ENCODE results near the gene AP4B1.

GRCh38 chr1:113850127-113850796 lies 54.3 kb downstream of the AP4B1 start:
- TF ChIP-seq EZH2 (IDR thresholded peaks at IDR 0.05; ENCODE audit: insufficient read depth, poor library complexity, severe bottlenecking) = no peak
- no peak for TF ChIP-seq EZH2phosphoT487 (IDR thresholded peaks at IDR 0.05; ENCODE audit: insufficient read depth, low read depth)
